ENCODE measurements around the gene SYNGR2.

The SYNGR2 gene

DNA sequence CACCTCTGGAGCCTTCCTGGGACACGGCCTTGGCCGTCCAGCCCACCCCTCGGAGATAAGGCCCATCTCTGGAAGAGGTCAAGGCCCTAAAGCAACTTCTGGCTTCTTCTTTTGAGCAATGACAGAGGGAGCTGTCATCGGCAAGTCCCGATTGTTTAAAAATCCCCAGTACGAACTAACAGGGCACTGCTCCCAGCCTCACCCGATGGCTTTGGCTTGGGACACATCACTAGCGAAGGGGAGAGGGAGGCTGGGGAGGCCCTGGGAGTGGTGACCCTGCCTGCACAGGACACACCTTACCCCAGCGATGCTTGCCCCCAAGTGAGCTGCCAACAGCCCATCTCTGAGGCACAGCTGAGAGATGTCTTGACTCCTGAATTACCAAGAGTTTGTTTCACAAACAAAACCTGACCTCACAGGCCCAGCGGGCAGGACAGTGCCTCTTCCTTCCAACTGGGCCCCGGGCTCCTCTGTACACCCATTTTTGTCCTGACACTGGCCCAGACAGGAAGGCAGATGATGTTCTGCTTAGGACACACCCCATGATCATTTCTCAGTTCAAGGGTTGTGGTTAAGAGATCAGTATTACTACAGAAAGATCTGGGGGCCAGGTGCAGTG is 4.8 kb downstream of the SYNGR2 start:
- peak; percentile 21 for DNase-seq

DNA sequence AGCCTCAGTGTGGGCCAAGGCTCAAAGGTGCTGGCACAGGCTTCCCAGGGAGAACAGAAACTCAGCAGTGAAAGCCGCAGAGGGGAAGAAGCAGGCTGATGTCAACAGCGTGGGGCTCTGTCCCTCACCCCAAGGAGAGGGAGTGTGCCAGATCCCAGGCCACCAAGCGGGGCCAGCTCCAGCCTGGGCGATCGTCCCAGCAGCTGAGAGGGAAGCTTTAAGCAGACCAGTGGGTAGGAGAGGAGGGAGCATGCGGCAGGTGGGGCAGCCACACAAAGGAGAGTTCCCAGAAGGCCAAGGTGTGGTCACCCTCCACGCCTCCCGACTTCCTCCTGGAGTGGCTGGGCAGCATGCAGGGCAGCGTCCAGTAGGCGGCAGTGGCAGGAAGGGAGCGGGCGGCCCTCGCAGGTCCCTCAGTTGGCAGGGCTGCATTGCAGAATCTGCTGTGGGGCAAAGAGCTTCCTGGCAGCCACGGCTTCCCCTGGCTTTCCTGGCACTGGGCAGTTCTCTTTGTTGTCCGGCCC is 6.0 kb downstream of the SYNGR2 start:
- DNase-seq = peak; percentile 51

- DNase-seq = no peak
Measured at GRCh38 chr17:78174870-78175642, 6.7 kb downstream of the SYNGR2 start.

DNA sequence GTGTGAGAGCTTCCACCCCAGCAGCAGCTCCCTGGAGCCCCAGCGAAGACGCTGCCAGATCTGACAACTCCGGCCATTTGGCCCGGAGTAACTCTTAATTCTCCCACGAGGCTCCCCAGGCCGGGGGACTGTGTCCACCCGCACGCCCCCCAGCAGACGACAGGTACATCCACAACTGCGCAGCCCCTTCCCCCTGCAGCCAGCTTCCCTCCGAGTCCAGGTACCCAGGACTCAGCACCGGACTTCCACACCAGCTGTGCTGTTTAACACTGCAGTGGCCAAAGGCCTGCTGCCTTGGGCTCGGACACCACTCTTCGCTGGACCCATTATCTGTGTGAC is 7.2 kb downstream of the SYNGR2 start:
- no peak for DNase-seq

- DNase-seq = peak; percentile 75
Measured at GRCh38 chr17:78176548-78177025, 8.2 kb downstream of the SYNGR2 start.

DNA sequence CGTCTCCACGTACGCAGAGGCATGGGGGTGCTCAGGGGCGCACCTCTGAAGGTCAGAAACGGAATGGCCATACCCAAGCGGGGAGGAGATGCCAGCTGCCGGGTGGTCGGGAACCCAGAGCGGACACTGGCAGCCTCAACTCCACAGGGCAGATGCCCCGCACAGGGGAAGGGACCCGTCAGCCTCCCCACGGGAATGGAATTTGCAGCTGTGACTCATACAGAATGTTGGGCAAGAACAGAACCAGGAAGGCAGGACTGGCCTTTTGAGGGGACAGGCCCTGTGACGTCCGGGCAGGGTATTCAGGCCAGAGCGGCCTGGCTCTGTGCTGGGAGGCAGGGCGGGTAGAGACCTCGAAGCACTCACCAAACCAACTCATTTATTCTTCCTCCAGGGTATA is 11.0 kb downstream of the SYNGR2 start:
- DNase-seq = peak; percentile 29

DNA sequence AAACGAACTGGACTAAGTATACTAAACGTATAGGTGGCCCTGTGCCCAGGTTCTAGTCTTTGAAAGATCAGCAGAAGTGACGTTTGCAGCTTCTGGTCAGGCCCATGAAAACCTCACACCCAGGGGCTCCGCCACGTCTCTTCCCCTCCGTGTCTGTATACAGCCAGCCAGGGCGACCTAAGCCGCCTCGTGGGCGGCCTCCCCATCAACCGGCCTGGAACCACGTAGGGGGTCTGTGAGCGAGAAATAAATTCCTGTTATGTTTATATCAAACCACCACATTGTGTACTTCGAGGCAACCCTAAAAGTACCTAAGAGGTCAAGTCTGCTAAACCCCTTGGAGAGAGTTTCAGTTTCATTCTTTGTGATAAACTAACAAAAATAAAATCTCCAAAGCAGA is 11.7 kb downstream of the SYNGR2 start:
- DNase-seq = no peak

DNA sequence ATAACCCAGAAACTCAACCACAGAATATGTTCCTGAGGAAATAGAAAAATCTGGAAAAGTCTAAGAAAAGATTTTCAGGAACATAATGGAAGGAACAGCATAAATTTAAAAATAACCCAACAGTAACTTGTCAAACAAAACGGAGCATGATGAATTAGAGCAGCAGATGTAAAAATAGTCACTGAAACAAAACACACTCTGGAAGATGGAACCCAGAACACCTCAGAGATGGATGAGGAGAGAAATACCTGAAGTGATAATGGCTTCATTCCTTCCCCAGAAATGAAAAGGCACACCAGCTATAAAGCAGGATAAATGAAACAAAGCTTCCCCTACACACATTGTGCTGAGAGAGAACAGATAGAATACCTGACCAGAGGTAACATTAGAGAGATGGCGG is 12.1 kb downstream of the SYNGR2 start:
- no peak for DNase-seq

DNA sequence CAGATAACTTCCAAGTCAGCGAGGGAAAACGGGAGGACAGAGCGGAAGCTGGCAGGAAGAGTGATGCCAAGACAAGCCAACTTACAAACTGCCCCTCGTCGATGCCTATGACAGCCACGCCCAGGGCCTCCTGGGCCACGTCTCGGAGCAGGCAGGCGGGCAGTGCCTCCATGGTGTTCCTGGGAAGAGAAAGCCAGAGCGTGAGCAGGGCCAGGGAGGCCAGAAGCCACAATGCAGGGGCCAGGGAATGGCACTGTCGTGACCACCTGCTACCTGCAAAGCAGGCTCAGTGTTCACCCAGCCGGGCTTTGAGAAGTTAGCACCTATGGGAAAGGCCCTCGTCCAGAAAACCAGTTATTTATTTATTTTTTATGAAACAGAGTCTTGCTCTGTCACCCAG is 14.1 kb downstream of the SYNGR2 start:
- DNase-seq = no peak

- no peak for DNase-seq
Measured at GRCh38 chr17:78183916-78184315, 15.5 kb downstream of the SYNGR2 start.

GRCh38 chr17:78184351-78184750 is 16.0 kb downstream of the SYNGR2 start:
- no peak for DNase-seq

GRCh38 chr17:78184868-78185267 is 16.5 kb downstream of the SYNGR2 start:
- no peak for DNase-seq

DNA sequence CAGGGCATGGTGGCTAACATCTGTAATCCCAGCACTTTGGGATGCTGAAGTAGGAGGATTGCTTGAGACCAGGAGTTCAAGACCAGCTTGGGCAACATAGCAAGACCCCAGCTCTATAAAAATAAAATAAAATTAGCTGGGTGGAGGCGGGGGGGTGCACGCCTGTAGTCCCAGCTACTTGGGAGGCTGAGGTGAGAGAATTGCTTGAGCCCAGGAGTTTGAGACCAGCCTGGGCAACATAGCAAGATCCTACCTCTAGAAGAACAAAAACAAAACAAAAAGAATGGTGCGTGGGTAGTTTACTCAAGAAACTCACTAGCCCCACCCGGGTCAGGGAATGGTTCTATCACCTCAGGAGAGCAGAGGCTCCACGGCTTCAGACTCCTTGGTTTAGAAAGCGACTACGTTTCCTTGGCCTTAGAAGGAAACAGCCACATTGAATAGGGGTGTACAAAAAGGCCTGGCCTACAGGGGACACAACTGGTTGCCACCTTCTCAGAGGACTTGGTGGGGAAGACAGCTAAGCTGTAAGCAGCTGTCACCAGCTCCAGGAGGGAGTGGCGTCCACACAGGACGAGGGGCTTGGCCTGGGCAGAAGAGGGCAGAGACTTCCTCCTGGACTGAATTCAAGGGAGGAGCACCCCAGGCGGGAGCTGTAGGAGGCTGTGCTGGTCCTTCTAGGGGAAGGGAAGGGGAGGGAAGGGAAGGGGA is 17.8 kb downstream of the SYNGR2 start:
- no peak for DNase-seq

DNA sequence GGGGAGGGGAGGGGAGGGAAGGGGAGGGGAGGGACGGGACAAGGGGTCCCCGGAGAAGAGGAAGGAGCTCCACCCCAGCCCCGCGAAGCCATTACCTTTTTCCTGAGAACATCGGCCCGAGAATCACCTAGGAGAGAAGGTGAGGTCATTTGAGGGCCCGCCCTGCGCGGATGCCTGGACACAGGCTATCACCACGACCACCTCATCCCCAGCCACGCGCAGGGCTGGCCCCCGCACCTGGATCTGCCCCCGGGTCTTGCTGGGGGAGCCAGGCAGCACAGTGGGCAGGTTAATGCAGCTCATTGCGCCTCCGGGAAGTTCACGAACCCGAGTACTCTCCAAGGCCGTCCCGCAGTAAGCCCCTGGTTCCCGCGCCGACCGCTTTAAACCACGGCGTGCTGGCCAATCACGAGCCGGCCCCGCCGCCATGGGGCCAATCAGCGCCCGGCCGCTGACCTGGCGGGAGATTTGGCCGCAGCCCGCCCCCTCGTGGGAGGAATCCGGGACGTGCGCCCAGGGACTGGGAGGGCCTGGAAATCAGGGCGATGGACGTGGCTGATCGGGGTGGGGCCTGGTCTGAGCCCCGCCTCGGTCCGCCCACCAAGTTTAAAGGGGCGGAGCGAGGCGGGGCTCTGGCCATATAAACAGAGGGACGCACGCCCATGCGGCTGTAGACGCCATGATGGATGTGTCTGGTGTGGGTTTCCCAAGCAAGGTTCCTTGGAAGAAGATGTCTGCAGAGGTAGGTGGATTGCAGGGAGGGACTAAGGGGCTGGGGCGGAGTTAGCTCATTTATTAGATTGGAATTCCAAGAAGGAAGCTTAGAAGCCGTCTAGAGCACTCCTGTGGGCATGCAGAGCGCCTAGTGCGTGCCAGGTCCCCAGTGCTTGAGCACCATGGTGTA is 18.6 kb downstream of the SYNGR2 start, which contains the start of the genes AFMID and TK1:
Gene AFMID, plus strand, starts transcription at position 671 of the 904 bp plus-strand sequence. Its CDS starts 9 bp downstream, at position 680.
Gene TK1, minus strand, starts transcription at position 361 of the 904 bp plus-strand sequence. Its CDS starts 58 bp downstream, at position 303.
- DNase-seq = peak; percentile 88

DNA sequence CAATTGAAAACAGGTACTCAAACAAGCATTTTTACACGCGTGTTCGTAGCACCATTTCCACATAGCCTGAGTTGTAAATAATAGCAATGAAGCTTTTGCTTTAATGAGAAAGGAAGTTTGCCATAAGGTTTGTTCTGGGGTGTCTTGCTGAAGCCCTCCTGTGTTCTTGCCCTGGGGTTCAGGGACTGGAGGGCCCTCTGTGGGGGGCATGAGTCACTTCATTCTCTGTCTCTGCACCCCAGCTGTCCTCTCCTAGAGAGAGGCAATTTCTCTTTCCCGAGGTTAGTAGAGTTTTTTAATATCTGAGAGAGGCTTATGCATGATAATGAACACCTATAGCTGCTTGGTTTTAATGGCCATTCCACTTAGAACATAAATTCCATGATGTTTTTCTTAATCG is 28.3 kb downstream of the SYNGR2 start:
- no peak for DNase-seq

DNA sequence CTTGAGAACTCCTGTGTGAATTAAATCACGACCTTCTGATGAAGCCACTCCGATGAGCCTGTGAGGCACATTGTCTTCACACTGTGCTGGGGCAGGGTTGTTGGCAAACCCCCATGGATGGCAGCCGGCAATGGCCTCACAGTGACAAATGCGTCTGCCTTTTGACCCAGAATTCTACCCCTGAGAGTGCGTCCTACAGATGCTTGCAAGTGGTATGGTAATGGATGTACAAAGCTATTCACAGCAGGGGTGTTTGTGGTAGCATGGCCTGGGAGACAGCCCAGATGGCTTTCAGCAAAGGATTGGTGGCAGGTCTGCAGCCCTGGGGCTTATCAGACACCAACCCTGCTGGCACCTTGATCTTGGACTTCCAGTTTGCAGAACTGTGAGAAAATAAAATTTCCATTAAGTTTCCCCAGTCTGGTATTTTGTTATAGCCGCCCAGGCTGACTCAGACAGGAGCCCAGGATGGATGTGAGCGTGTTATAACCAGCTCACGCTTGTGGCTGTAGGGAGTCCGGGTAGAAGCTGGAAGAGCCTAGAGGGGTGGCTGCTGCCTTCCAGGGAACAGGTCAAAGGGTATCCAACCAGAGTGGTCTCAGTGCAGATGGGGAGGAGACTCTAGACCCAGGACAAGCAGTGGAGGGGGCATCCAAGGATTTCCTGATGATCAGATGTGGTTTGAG is 28.9 kb downstream of the SYNGR2 start:
- no peak for DNase-seq

- no peak for DNase-seq
Measured at GRCh38 chr17:78200451-78200850, 32.1 kb downstream of the SYNGR2 start.

DNA sequence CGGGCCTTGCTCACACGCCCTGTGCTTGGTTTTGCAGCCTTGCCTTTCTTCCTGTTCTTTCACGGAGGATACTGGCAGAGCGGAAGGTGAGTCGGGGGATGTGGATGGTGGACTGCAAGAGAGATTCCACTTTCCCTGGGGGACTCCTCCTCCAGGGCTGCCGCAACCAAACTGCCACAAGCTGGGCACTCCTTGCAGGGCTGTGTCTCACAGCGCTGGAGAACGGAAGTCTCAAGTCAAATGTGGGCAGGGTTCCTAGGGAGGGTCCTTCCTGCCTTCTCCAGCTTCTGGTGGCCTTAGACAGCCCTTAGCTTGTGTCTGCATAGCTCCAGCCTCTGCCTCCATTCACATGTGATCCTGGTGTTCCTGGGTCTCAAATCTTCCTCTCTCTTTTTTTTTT is 34.3 kb downstream of the SYNGR2 start:
- no peak for DNase-seq

DNA sequence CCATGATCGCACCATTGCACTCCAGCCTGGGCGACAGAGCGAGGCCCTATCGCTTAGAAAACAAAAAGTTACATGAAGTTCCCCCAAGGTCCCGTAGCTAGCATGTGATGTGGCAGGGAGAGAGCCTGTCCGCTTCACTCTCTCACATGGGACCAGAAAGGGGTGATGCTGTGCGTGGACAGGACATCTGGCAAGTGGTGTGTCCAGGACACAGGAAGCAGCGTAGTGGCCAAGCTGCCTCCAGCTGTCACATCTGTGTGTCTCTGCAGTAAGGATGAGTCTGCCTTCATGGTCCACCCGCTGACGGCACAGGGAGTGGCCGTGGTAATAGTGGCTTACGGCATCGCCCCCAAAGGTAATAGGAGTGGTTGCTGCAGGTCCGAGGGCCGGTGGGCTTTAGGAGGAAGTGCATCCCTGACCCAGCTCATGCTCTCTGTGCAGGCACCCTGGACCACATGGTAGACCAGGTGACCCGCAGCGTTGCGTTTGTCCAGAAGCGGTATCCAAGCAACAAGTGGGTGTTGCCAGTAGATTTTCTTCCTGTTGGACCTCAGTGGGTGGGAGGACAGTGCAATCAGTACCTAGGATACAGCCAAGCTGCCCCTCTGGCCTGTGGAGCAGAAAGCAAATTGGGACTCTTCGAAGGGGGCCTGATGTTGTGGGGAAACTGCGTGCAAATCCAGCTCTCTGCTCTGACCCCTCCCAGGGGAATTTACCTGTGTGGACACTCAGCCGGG is 36.2 kb downstream of the SYNGR2 start:
- DNase-seq = no peak

GRCh38 chr17:78205124-78205775 is 36.9 kb downstream of the SYNGR2 start:
- DNase-seq = no peak

DNA sequence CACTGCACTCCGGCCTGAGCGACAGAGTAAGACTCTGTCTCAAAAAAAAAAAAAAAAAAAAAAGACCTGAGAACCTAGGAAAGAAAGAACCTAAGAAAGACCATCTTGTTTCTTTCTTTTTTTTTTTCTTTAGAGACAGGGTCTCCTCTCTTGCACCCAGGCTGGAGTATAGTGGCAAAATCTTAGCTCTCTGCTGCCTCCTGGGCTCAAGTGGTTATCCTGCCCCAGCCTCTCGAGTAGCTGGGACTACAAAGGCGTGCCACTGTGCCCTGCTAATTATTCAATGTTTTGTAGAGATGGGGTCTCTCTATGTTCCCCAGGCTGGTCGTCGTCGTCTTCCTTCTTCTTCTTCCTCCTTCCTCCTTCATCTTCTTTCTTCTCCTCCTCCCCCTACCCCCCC is 37.9 kb downstream of the SYNGR2 start:
- DNase-seq = no peak
